Osteoblast (primary cell): ENCODE results near the gene GLRX3. TPM values are rescaled to one million over a fixed set of nuclear protein-coding genes. Genes with fewer than 3 reads are reported as not detected.

ENCODE experiments used
- DNase-seq: peaks from one replicate; pipeline ENCODE4 v3.0.0; 2011; ENCODE audit warnings: low spot score, mixed read lengths; ENCODE audit not compliant: insufficient read length; ENCODE audit errors: missing footprints
- H2AFZ ChIP-seq: 2 replicates; pipeline ENCODE4 v1.6.0; 2011; ENCODE audit warnings: mild to moderate bottlenecking, low read length
- H3K27ac ChIP-seq: 2 replicates; pipeline ENCODE4 v1.5.1; 2011; ENCODE audit warnings: mild to moderate bottlenecking, low read depth, low read length, moderate library complexity
- H3K27me3 ChIP-seq: 2 replicates; pipeline ENCODE4 v1.6.0; 2012; ENCODE audit warnings: mild to moderate bottlenecking, control low read depth, inconsistent platforms, low read length, moderate library complexity; ENCODE audit not compliant: insufficient read depth
- H3K36me3 ChIP-seq: 2 replicates; pipeline ENCODE4 v1.5.1; 2011; ENCODE audit warnings: mild to moderate bottlenecking, low read length, control low read depth, moderate library complexity; ENCODE audit not compliant: insufficient read depth
- H3K4me1 ChIP-seq: 2 replicates; pipeline ENCODE4 v1.5.1; 2011; ENCODE audit warnings: mild to moderate bottlenecking, low read length, control low read depth, moderate library complexity; ENCODE audit not compliant: insufficient read depth
- H3K4me2 ChIP-seq: 2 replicates; pipeline ENCODE4 v1.6.0; 2011; ENCODE audit warnings: mild to moderate bottlenecking, low read length; ENCODE audit not compliant: insufficient read depth
- H3K4me3 ChIP-seq: fragments of 200-600 bp; sonication (generic); 3 replicates; pipeline ENCODE4 v1.5.1; 2012; ENCODE audit warnings: mild to moderate bottlenecking, low read length, inconsistent platforms; ENCODE audit not compliant: insufficient read depth
- H3K79me2 ChIP-seq: 2 replicates; pipeline ENCODE4 v1.6.0; 2012; ENCODE audit warnings: mild to moderate bottlenecking, low read length, control low read depth, inconsistent platforms; ENCODE audit not compliant: insufficient read depth
- H3K9me3 ChIP-seq: 2 replicates; pipeline ENCODE4 v1.5.1; 2011; ENCODE audit warnings: low read depth, low read length, control low read depth
- H4K20me1 ChIP-seq: 2 replicates; pipeline ENCODE4 v1.6.0; 2012; ENCODE audit warnings: mild to moderate bottlenecking, low read length, control low read depth; ENCODE audit not compliant: insufficient read depth
- total RNA-seq: library from RNA; depleted of rRNA; stranded (reverse); fragments of >200 nt; gene quantifications from 2 replicates; pipeline ENCODE4 v1.2.3, GENCODE V29; 2012
- TF ChIP-seq, protein P1 (sequence below): IDR thresholded peaks from 2 replicates; pipeline ENCODE4 v1.5.1; 2011; ENCODE audit warnings: mild to moderate bottlenecking, low read depth, low read length, moderate library complexity; ENCODE audit errors: extremely low read depth

The GLRX3 gene
- total RNA-seq, 1 donor: 74.9 TPM

DNA sequence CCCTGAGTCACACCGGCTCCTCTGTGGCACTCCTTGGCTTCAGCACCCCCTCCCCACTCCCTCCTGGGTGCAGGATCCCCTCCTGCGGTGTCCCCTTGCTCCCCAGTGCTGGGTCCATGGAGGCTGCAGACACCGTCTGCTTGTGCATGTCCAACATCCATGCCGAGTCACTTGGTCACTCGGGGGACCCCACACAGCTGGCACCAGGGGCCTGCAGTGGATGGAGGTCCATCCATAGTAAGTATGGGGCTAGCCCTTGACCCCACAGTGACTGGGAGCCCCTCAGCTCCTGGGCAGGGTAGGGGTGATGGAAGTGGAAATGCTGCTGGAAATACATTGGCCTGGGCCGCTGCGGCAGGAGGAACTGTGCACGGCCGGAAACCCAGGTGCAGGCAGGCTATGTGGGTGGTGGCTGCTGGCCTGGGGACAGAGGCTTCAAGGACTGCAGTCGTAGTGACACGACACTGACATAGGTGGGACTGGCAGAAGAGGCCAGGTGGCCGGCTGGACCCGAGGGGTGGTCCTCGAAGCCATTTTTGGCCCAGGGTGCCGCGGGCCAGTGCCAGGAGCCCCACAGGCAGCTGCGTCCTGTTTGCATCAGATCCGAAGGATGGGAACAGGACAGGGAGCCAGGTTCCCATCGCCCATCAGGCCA lies 58.9 kb downstream of the GLRX3 start:
- H3K4me1 ChIP-seq: peaks cover 4% of the 10 kb centered on the region
- no peaks in the 10 kb centered on the region for H3K36me3 ChIP-seq
- DNase-seq: peak; percentile 35
- H4K20me1 ChIP-seq: no peaks in the 10 kb centered on the region
- TF ChIP-seq, protein P1, sequence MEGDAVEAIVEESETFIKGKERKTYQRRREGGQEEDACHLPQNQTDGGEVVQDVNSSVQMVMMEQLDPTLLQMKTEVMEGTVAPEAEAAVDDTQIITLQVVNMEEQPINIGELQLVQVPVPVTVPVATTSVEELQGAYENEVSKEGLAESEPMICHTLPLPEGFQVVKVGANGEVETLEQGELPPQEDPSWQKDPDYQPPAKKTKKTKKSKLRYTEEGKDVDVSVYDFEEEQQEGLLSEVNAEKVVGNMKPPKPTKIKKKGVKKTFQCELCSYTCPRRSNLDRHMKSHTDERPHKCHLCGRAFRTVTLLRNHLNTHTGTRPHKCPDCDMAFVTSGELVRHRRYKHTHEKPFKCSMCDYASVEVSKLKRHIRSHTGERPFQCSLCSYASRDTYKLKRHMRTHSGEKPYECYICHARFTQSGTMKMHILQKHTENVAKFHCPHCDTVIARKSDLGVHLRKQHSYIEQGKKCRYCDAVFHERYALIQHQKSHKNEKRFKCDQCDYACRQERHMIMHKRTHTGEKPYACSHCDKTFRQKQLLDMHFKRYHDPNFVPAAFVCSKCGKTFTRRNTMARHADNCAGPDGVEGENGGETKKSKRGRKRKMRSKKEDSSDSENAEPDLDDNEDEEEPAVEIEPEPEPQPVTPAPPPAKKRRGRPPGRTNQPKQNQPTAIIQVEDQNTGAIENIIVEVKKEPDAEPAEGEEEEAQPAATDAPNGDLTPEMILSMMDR: no peak
- H3K4me3 ChIP-seq: no peak overlapping the region
- H3K27me3 ChIP-seq: no peaks in the 10 kb centered on the region
- H2AFZ ChIP-seq: no peak overlapping the region
- H3K27ac ChIP-seq: no peak overlapping the region
- H3K79me2 ChIP-seq: no peaks in the 10 kb centered on the region
- no peaks in the 10 kb centered on the region for H3K9me3 ChIP-seq
- H3K4me2 ChIP-seq: no peak overlapping the region

DNA sequence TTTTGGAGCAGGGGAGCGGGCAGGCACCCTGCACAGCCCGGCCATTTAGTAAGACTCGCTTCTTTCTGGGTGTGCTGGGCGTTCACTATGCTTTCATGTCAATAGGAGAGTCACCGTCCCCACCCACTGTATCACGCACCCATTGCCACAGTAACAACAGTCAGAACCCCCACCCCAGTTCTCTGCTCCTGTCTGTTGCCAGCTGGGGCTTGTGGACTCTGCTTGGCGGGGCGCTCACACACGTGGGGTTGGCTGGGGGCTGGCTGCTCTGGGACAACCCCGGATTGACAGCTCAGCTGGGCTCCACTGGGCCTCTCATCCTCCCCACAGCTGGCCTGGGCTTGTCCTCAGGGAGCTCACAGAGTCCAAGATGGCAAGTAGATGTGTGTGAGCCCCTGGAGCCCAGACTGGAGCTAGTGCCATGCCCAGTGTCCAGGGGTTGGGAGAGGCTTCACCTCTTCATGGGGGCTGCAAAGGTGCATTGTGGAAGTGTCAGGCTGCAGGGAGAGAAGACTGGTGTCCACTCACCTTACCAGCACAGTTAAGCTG lies 59.6 kb downstream of the GLRX3 start:
- Histone ChIP-seq H3K27ac (no peak overlapping the region), H4K20me1 (no peaks in the 10 kb centered on the region), H3K4me1 (peaks cover under 1% of the 10 kb centered on the region), H2AFZ (no peak overlapping the region), H3K4me3 (no peak overlapping the region), H3K27me3 (no peaks in the 10 kb centered on the region), H3K36me3 (no peaks in the 10 kb centered on the region), H3K4me2 (no peak overlapping the region), H3K9me3 (no peaks in the 10 kb centered on the region), H3K79me2 (no peaks in the 10 kb centered on the region)
- TF ChIP-seq, protein P1: no peak
- peak; percentile 53 for DNase-seq

DNA sequence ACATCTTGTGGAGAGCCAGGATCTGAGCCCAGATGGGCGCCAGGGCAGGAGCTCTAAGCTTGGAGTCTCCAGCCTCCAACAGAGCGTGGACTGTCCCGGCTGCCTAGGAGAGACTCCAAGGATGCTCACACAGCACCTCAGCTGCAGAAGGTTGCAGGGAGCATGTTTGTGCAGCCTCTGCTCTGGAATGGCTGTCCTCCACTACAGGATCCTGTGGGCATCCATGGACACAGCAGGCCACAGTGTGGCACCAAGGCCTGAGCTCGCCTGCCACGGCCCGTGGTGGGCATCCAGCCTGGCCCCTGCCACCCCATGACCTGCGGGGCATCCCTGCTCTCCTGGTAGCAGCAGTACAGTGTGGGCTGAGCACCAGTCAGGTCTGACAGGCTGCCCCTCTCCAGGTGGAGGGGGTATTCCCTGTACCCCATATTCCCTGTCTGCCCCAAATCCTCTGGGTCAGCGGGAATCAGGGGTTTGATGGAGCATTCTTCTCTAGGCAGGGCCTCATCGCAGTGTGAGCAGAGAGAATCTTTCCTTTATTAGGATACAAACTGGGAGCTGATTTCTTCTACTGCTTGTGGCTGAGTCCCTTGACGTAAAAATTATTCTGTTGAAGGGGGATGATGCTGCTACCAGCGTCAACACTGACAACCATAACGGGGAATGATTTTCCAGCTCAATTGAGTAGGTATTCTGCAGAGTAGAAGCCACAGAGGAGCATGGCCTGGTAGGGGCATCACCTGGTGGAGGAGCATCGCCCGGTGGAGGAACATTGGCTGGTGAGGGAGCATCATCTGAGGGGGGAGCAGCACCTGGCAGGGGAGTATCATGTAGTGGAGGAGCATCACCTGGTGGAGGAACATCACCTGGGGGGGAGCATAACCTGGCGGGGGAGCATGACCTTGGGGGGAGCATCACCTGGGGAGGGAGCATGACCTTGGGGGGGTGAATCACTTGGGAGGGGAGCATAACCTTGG lies 60.6 kb downstream of the GLRX3 start:
- no peaks in the 10 kb centered on the region for H3K4me1 ChIP-seq
- H2AFZ ChIP-seq: no peak overlapping the region
- peak; percentile 66 for DNase-seq
- TF ChIP-seq, protein P1: no peak
- no peaks in the 10 kb centered on the region for H3K9me3 ChIP-seq
- H3K27me3 ChIP-seq: no peaks in the 10 kb centered on the region
- no peaks in the 10 kb centered on the region for H4K20me1 ChIP-seq
- H3K36me3 ChIP-seq: no peaks in the 10 kb centered on the region
- H3K4me3 ChIP-seq: no peak overlapping the region
- no peak overlapping the region for H3K27ac ChIP-seq
- no peaks in the 10 kb centered on the region for H3K79me2 ChIP-seq
- H3K4me2 ChIP-seq: no peak overlapping the region

DNA sequence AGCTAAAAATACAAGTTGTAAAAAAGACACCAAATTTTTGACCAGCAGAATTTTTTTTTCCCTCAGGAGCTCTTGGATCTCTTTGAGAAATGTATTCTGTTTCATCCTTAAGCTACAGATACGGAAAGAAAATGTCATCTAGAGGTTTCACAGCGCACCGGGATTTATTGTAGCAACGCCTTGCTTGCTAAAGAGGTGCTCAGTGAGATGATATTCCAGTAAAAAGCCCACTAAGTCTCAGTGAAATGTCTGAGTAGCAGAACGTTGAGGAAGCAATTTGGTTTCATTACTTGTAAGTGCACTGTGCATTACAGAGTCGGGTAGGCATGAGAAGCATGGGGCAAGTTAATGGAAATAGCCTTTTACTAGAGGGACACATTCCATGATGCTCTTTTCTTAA lies 62.5 kb downstream of the GLRX3 start:
- Histone ChIP-seq H3K4me1 (no peaks in the 10 kb centered on the region), H3K27ac (no peak overlapping the region), H3K36me3 (no peaks in the 10 kb centered on the region), H3K4me2 (no peak overlapping the region), H3K27me3 (no peaks in the 10 kb centered on the region), H4K20me1 (no peaks in the 10 kb centered on the region), H2AFZ (no peak overlapping the region), H3K9me3 (no peaks in the 10 kb centered on the region), H3K4me3 (no peak overlapping the region), H3K79me2 (no peaks in the 10 kb centered on the region)
- DNase-seq: peak; percentile 82
- TF ChIP-seq, protein P1: no peak
